HG02759 (cell line): ENCODE measurements around the gene LY6G5C.

Source experiments
- ATAC-seq: cut with Tn5 transposase; IDR thresholded peaks from one replicate; pipeline ENCODE4 v1.9.1; 2021; ENCODE audit warnings: mild to moderate bottlenecking, moderate library complexity; ENCODE audit not compliant: unreplicated experiment

Gene LY6G5C

DNA sequence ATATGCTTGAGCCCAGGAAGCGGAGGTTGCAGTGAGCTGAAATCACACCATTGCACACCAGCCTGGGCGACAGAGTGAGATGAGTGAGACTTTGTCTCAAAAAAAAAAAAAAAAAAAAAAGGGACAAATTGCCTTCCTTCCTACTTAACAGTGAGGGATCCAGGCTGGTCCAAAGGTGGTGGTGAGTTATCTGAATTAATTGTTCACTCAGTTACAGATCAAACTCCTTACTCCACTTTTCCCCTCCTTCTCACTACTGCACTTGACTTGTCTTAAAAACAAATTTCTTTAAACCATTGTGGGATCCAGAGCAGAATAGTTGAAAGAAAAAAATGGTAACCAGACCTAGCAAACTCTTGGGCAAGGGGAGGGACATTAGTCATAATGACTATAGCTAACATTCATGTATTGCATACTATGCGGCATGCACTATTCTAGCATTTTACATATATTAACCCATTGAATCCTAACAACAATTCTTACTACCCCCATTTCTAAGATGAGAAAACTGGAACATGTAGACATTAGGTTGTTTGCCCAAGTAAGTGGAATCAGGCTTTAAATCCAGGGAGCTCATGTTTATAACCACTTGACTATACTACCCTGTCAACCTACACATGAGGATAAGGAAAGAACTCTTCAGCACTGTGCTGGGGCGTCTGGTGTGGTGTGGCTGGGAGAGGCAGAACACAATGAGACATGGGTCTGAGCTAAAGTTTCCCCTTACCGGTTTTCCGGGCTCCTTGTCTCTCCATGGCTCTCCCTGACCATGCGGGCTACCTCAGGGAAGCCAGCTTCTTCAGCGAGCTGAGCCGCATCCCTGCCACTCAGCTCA is 17.5 kb downstream of the LY6G5C start:
- ATAC-seq: no peak

- ATAC-seq: no peak
These were observed 18.6 kb downstream of the LY6G5C start for GRCh38 chr6:31662124-31662723.

DNA sequence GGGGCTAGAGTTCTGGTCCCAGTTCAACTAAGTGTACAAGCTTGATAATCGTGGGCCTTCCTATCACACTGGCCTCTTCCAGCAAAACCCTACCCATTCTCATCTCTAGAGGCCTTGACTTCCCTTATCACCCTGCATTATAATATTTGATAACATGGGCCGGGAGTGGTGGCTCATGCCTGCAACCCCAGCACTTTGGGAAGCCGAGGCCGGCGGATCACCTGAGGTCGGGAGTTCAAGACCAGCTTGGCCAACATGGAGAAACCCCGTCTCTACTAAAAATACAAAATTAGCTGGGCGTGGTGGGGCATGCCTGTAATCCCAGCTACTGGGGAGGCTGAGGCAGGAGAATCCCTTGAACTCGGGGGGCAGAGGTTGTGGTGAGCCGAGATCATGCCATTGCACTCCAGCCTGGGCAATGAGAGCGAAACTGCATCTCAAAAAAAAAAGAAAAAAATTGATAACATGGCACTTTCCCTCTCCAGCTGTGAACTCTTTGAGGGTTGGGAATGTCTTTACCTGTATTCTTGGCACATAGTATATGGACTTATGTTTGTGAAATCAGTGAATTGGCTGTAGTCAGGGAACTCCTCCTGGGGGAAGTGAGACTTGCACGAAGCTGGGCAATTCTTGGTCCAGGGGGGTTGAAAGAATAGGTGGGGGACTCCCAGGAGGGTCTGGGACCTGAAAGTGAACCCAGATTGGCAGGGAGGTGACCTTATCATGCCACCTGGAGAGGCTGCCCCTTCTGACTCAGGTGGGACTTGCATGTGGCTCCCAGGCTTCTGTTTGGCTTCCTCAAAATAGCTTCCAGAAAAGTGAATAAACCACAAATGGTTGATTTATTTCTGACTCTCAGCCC is 19.4 kb downstream of the LY6G5C start:
- ATAC-seq: no peak

DNA sequence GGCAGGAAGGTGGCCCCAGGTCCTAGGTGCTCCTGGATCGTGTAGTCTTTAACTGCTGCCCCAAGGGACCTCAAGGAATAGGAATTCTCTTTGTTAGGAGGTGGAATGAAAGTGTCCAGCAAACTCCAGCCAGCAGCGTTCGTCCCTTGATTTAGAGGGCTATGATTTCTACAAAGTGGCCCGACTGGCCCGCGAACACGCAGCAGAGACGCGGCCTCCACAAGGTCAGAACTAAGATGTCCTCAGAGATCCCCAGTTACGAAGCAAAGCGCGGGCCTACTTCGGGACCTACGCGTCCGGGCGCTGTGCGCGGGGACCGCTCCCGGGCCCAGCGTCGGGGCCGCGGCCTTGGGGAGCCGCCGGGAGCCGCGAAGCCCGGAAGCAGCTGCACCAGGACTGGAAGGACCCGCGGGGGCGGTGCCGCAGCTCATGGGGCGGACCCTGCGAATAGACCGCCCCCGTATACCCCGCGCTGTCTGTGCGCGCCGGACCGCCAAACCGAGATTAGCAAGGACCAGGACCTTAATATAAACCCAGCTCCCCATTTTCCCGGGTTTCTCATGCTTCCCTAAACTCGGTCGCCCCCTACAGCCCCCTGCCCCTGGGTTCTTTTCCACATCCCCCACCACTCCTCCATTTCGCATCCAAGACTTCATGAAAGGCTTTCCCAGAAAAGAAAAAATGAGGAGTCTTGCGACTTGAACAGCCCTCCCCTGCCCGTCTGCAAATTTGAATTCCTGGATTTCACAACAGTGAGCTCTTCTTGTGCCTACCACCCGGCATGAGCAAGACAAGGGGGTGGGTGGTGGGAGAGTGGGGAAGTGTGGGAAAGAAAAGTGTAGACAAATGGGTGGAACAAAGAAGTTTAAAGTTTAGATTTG is 20.2 kb downstream of the LY6G5C start, which contains the start of gene C6orf47:
Gene C6orf47 (minus strand): TSS at position 398 of the 881 bp plus-strand sequence. CDS start 831 bp downstream, outside the sequence.
- ATAC-seq: peak; percentile 53

DNA sequence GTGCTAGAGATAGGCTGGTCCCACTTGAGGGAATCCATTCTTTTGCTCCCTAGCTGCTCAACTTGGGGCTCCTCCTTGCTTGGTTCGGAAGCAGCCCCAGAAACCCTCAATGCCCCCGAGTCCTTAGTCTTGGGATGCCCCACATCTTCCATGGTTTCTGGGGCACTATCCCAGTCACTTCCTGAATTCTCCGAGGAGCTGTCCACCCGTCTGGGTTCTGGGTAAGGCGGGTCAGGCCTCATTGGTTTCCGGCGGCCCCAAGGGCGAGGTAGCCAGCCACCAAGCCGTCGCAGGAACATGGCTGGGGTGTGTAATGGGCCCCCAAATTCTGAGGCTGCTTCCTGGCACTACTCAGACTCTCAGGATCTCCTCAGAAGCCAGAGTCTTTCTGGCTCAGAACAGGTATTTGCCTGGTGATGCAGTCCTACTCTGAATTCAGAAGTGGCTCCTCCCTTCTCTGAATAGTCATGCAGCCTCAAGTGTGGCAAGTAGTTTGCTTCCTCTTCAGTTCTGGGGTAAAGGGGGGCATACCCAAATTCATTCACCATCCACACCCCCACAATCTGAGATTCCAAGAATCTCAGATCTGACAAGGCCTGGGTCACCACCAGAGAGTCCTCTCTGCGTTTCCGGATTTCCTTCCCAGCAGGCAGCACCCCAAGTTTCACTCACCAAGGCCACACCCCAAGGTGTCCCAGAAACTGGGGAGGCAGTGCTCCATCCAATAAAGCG is 21.1 kb downstream of the LY6G5C start:
- ATAC-seq: no peak

- ATAC-seq: no peak
These were observed 21.8 kb downstream of the LY6G5C start for GRCh38 chr6:31658983-31659648.

- no peak for ATAC-seq
These were observed 22.6 kb downstream of the LY6G5C start for GRCh38 chr6:31658158-31658688.

DNA sequence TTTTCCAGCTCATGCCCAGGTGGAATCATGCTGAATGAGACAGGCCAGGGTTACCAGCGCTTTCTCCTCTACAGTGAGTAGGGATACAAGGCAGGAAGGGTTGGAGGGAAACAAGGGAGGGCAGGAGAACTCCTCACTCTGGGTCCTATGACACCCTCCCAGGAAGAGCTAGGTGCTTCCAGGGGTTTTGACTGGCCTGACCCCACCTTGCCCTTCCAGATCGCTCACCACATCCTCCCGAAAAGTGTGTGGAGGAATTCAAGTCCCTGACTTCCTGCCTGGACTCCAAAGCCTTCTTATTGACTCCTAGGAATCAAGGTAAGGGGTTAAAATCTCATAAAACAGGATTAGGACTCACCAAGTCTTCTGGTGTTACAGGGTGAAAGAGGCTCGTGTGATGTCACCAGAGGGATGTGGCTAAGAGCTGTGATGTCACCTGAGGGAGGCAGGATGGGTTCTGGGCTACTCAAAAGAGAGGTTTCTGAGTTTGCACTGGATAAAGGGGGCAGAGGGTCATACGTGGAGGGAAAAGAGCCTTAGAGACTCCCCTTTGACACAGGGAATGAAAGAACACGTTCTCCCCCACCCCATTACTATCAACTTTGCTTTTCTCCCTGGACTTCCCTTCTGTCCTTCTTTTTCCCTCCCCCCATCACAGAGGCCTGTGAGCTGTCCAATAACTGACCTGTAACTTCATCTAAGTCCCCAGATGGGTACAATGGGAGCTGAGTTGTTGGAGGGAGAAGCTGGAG is 23.3 kb downstream of the LY6G5C start:
- no peak for ATAC-seq

GRCh38 chr6:31655349-31656237 is 25.3 kb downstream of the LY6G5C start, which contains the start of gene APOM:
APOM (plus strand) TSS chr6:31655894; CDS start chr6:31655967, 73 bp downstream.
- ATAC-seq: no peak

- ATAC-seq: no peak
These were observed 26.1 kb downstream of the LY6G5C start for GRCh38 chr6:31654574-31655348.

- peak; percentile 65 for ATAC-seq
These were observed 27.7 kb downstream of the LY6G5C start for GRCh38 chr6:31652925-31653724.

DNA sequence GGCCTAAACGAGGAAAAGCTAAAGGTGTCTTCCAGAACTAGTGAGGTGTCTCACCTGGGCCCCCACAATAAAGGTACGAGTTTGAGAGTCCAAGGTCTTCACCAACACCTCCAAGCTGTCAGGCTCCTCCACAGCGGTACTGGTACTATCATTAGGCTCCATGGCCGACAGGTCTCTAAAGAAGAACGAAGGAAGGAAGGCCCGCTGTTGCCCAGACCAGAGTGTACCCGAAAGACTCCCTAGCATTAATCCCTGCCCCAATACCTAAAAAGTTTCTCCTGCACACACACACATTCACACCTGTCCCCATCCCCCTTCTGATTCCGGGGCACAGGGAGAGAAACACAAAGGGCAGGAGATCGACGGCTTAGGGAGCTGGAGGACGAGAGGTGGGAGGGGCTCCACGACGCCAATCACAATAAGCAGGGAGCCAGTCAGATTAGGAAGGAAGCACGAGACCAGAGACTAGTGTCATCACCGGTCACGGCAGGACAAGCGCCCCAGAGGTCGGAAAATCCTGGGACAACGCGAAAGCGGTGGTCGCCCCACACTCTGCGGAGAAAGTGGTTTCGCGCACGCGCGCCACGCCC is 29.2 kb downstream of the LY6G5C start:
- peak; percentile 19 for ATAC-seq

DNA sequence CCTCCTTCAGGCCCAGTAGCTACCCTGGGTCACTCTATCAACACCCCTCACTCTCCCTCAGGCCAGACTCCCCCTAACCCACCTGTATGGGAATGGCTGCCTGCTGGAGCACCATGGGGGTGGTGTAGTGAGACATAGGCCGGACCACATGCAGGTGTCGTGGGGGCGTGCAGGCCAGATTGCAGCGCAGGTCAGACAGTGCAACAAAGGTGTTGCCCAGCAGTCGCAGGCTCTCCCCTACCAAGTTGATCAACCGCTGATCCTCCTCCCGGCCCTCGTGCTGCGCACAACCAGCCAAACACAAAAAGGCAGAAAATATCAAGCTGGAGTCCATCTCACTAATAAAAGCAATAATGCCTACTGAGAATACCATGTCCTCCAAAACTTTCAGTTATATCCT is 35.5 kb downstream of the LY6G5C start:
- ATAC-seq: no peak

GRCh38 chr6:31643818-31644454 is 36.9 kb downstream of the LY6G5C start:
- no peak for ATAC-seq
